ENCODE measurements around the gene FSD1L. TPM values are rescaled to one million over a fixed set of nuclear protein-coding genes. Genes with fewer than 3 reads are reported as not detected.

The FSD1L gene
- total and polyA plus RNA-seq, 2 donors (not counting 1 experiment from before 2014, with no cell fraction given), result 0.70 to 15.2 TPM

DNA sequence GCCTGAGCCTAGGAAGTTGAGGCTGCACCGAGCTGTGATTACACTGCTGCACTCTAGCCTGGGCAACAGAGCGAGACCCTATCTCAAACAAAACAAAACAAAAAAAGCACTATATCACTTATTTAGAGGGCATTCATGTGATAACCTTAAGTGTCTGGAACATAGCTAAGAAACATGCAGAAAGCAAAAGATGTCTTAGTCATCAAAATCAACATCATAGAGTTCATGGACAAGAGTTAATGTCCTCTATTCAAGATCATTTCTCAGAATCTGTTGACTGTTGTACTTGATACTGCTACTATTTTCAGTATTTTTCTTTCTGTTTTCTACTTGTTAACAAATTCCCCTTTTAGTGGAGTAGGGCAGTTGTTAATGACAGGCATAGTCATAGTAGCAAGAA is 25.4 kb downstream of the FSD1L start:
- Histone ChIP-seq H3K27me3 (replicated peaks in 1 of 4; ENCODE audit: control extremely low read depth in 1 of 4, control insufficient read depth in 3 of 4, insufficient read depth in 4 of 4, low read length in 3 of 4) (no peaks in the 10 kb centered on the region), H3K4me3 (ENCODE audit: control extremely low read depth in 1 of 5, extremely low read depth in 1 of 5, insufficient read depth in 1 of 5, low read depth in 2 of 5, low read length in 4 of 5) (no peak overlapping the region), H3K9me3 (ENCODE audit: control extremely low read depth in 1 of 3, control insufficient read depth in 2 of 3, insufficient read depth in 1 of 3, low read length in 2 of 3) (no peaks in the 10 kb centered on the region), H3K9ac (ENCODE audit: low read length) (no peak overlapping the region), H3K27ac (ENCODE audit: low read length in 2 of 2) (no peak overlapping the region), H3K4me2 (replicated peaks; ENCODE audit: low read depth, low read length, poor library complexity, severe bottlenecking) (no peak overlapping the region), H3K79me2 (ENCODE audit: control insufficient read depth, insufficient read depth, low read length) (no peaks in the 10 kb centered on the region), H3K4me1 (ENCODE audit: control insufficient read depth in 2 of 2, insufficient read depth in 2 of 2, low read length in 2 of 2) (no peaks in the 10 kb centered on the region), H4K20me1 (ENCODE audit: control insufficient read depth, insufficient read depth, low read length, poor library complexity, severe bottlenecking) (no peaks in the 10 kb centered on the region), H3K36me3 (replicated peaks in 1 of 2; ENCODE audit: control extremely low read depth in 1 of 2, control insufficient read depth in 1 of 2, extremely low read depth in 1 of 2, insufficient read depth in 2 of 2, low read length in 1 of 2) (peaks cover 0 to 2% of the 10 kb centered on the region in 2 experiments), H2AFZ (ENCODE audit: insufficient read depth, low read depth, low read length, poor library complexity, severe bottlenecking) (no peak overlapping the region)
- ATAC-seq (ENCODE audit: low read depth), result no peak
- intact Hi-C loops (cut with micrococcal nuclease), result no loop called here
- no peaks in the 10 kb centered on the region for H3K9me3 Mint-ChIP-seq (ENCODE audit: insufficient read depth)
- no peak overlapping the region for H3K4me3 Mint-ChIP-seq
- POLR2A ChIA-PET, result no interaction called here
- H3K27ac Mint-ChIP-seq, result no peak overlapping the region
- no peaks in the 10 kb centered on the region for H3K4me1 Mint-ChIP-seq
- H3K27me3 Mint-ChIP-seq, result no peaks in the 10 kb centered on the region
- no peak for DNase-seq
- CTCF ChIA-PET, result interaction anchor here (0.6 kb wide), 1 partner anchor 26 kb away, joined by 5 read pairs; no protein-coding TSS in a partner anchor
- no peak for TF ChIP-seq EZH2 (IDR thresholded peaks at IDR 0.05; ENCODE audit: borderline replicate concordance, insufficient read depth, low read depth, low read length, poor library complexity, severe bottlenecking)
- TF ChIP-seq, protein P1, sequence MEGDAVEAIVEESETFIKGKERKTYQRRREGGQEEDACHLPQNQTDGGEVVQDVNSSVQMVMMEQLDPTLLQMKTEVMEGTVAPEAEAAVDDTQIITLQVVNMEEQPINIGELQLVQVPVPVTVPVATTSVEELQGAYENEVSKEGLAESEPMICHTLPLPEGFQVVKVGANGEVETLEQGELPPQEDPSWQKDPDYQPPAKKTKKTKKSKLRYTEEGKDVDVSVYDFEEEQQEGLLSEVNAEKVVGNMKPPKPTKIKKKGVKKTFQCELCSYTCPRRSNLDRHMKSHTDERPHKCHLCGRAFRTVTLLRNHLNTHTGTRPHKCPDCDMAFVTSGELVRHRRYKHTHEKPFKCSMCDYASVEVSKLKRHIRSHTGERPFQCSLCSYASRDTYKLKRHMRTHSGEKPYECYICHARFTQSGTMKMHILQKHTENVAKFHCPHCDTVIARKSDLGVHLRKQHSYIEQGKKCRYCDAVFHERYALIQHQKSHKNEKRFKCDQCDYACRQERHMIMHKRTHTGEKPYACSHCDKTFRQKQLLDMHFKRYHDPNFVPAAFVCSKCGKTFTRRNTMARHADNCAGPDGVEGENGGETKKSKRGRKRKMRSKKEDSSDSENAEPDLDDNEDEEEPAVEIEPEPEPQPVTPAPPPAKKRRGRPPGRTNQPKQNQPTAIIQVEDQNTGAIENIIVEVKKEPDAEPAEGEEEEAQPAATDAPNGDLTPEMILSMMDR (IDR thresholded peaks at IDR 0.05), result no peak
- WGBS (ENCODE audit: insufficient coverage), result no CpG with 5 or more reads among the region's 2 CpGs

DNA sequence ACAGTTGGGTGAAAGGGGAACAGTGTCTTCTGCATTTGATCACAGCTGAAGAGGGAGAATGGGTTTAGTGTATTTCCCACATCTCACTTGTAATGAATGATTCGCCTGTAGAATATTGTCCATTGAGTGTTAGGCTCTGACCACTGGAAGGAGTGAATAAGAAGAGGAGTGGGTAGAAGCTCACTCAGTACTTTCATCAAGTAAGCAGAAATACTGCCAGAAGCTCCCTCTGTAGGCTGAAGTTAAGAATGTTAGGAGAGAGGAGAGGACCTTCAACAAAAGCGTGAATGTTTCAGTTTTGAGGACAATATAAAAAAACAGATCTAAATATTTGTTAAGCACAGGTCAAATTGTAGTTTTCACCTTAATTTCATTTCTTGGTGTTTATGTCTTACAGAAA is 27.5 kb downstream of the FSD1L start:
- no peaks in the 10 kb centered on the region for H3K4me1 Mint-ChIP-seq
- H3K27ac ChIP-seq (ENCODE audit: low read length in 2 of 2), result no peak overlapping the region
- H3K27ac Mint-ChIP-seq, result no peak overlapping the region
- H3K36me3 ChIP-seq (replicated peaks in 1 of 2; ENCODE audit: control extremely low read depth in 1 of 2, control insufficient read depth in 1 of 2, extremely low read depth in 1 of 2, insufficient read depth in 2 of 2, low read length in 1 of 2), result no peaks in the 10 kb centered on the region
- 80% methylated on average over 1 of the region's 2 CpGs for WGBS (ENCODE audit: insufficient coverage)
- H3K4me1 ChIP-seq (ENCODE audit: control insufficient read depth in 2 of 2, insufficient read depth in 2 of 2, low read length in 2 of 2), result no peaks in the 10 kb centered on the region
- no peak overlapping the region for H3K4me2 ChIP-seq (replicated peaks; ENCODE audit: low read depth, low read length, poor library complexity, severe bottlenecking)
- H3K4me3 ChIP-seq (ENCODE audit: control extremely low read depth in 1 of 5, extremely low read depth in 1 of 5, insufficient read depth in 1 of 5, low read depth in 2 of 5, low read length in 4 of 5), result no peak overlapping the region
- CTCF ChIA-PET, result no interaction called here
- no peak overlapping the region for H2AFZ ChIP-seq (ENCODE audit: insufficient read depth, low read depth, low read length, poor library complexity, severe bottlenecking)
- ATAC-seq (ENCODE audit: low read depth), result no peak
- H4K20me1 ChIP-seq (ENCODE audit: control insufficient read depth, insufficient read depth, low read length, poor library complexity, severe bottlenecking), result no peaks in the 10 kb centered on the region
- no peaks in the 10 kb centered on the region for H3K27me3 ChIP-seq (replicated peaks in 1 of 4; ENCODE audit: control extremely low read depth in 1 of 4, control insufficient read depth in 3 of 4, insufficient read depth in 4 of 4, low read length in 3 of 4)
- H3K27me3 Mint-ChIP-seq, result no peaks in the 10 kb centered on the region
- no peak for DNase-seq
- H3K4me3 Mint-ChIP-seq, result no peak overlapping the region
- H3K9me3 ChIP-seq (ENCODE audit: control extremely low read depth in 1 of 3, control insufficient read depth in 2 of 3, insufficient read depth in 1 of 3, low read length in 2 of 3), result no peaks in the 10 kb centered on the region
- intact Hi-C loops (cut with micrococcal nuclease), result no loop called here
- no peak overlapping the region for H3K9ac ChIP-seq (ENCODE audit: low read length)
- POLR2A ChIA-PET, result no interaction called here
- no peaks in the 10 kb centered on the region for H3K9me3 Mint-ChIP-seq (ENCODE audit: insufficient read depth)
- H3K79me2 ChIP-seq (ENCODE audit: control insufficient read depth, insufficient read depth, low read length), result no peaks in the 10 kb centered on the region
- no peak for TF ChIP-seq EZH2 (IDR thresholded peaks at IDR 0.05; ENCODE audit: borderline replicate concordance, insufficient read depth, low read depth, low read length, poor library complexity, severe bottlenecking)
- TF ChIP-seq, protein P1 (IDR thresholded peaks at IDR 0.05), result no peak
